Osteocyte (in vitro differentiated cells): ENCODE measurements around the gene FBRS. TPM values are rescaled to one million over a fixed set of nuclear protein-coding genes. Genes with fewer than 3 reads are reported as not detected.

Experiments used
- DNase-seq: peaks from one replicate; pipeline ENCODE4 v3.0.0; 2021; ENCODE audit warnings: mixed read lengths; ENCODE audit not compliant: unreplicated experiment; ENCODE audit errors: extremely low spot score
- H3K27ac Mint-ChIP-seq: one replicate; pipeline ENCODE4 v1.8.0; 2021; ENCODE audit warnings: mild to moderate bottlenecking, mixed read lengths; ENCODE audit not compliant: unreplicated experiment
- H3K27me3 Mint-ChIP-seq: one replicate; pipeline ENCODE4 v1.8.0; 2021; ENCODE audit warnings: mixed read lengths; ENCODE audit not compliant: unreplicated experiment
- H3K36me3 Mint-ChIP-seq: one replicate; pipeline ENCODE4 v1.8.0; 2021; ENCODE audit warnings: mixed read lengths; ENCODE audit not compliant: unreplicated experiment
- H3K4me1 Mint-ChIP-seq: one replicate; pipeline ENCODE4 v1.8.0; 2021; ENCODE audit warnings: mixed read lengths; ENCODE audit not compliant: unreplicated experiment
- H3K4me3 Mint-ChIP-seq: one replicate; pipeline ENCODE4 v1.8.0; 2021; ENCODE audit warnings: mild to moderate bottlenecking, moderate library complexity, mixed read lengths; ENCODE audit not compliant: unreplicated experiment
- H3K9me3 Mint-ChIP-seq: one replicate; pipeline ENCODE4 v1.8.0; 2021; ENCODE audit warnings: mixed read lengths; ENCODE audit not compliant: unreplicated experiment
- CTCF ChIP-seq: fragments of 200-600 bp; sonication (generic); IDR thresholded peaks from 2 replicates; pipeline ENCODE4 v1.5.0; 2021; ENCODE audit warnings: antibody characterized with exemption, mild to moderate bottlenecking, moderate library complexity
- total RNA-seq: library from RNA; stranded (reverse); gene quantifications from 2 replicates; pipeline ENCODE4 v1.2.1, GENCODE V29; 2021

The FBRS gene
- total RNA-seq, 1 donor from 2014 or later = 67.4 TPM

DNA sequence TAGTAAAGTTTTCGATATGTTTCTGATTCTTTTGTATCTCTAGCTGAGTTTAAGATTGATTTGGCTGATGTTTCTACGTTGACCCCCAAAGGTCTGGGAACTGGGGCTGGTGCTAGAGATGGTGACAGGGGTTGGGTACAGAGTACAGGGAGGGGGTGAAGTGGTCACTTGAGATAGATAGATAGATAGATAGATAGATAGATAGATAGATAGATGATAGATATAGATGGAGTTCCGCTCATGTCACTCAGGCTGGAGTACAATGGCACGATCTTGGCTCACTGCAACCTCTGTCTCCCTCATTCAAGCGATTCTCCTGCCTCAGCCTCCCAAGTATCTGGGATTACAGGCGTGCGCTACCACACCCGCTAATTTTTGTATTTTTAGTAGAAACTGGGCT, 1.8 kb upstream of the FBRS start:
- Mint-ChIP-seq H3K4me3 (peak overlapping the region; percentile 35), H3K36me3 (peaks cover 13% of the 10 kb centered on the region), H3K27me3 (no peaks in the 10 kb centered on the region), H3K27ac (peak overlapping the region; percentile 94), H3K4me1 (peaks cover 42% of the 10 kb centered on the region), H3K9me3 (no peaks in the 10 kb centered on the region)
- no peak for DNase-seq
- TF ChIP-seq CTCF = no peak

- peak overlapping the region; percentile 75 for H3K4me3 Mint-ChIP-seq
- peak overlapping the region; percentile 94 for H3K27ac Mint-ChIP-seq
- no peak for TF ChIP-seq CTCF
- H3K36me3 Mint-ChIP-seq = peaks cover 13% of the 10 kb centered on the region
- peaks cover 41% of the 10 kb centered on the region for H3K4me1 Mint-ChIP-seq
- no peaks in the 10 kb centered on the region for H3K27me3 Mint-ChIP-seq
- H3K9me3 Mint-ChIP-seq = no peaks in the 10 kb centered on the region
- no peak for DNase-seq
These were observed 1.0 kb upstream of the FBRS start for GRCh38 chr16:30656974-30657865.

- Mint-ChIP-seq H3K9me3 (no peaks in the 10 kb centered on the region), H3K27ac (peak overlapping the region; percentile 100), H3K36me3 (peaks cover 16% of the 10 kb centered on the region), H3K27me3 (no peaks in the 10 kb centered on the region), H3K4me3 (peak overlapping the region; percentile 98), H3K4me1 (peaks cover 37% of the 10 kb centered on the region)
- peak; percentile 91 for DNase-seq
- TF ChIP-seq CTCF = peak; percentile 22
These were observed 688 bp downstream of the FBRS start for GRCh38 chr16:30658731-30659506.

- Mint-ChIP-seq H3K27me3 (no peaks in the 10 kb centered on the region), H3K4me3 (peak overlapping the region; percentile 77), H3K9me3 (no peaks in the 10 kb centered on the region), H3K36me3 (peaks cover 17% of the 10 kb centered on the region), H3K27ac (peak overlapping the region; percentile 80), H3K4me1 (peaks cover 37% of the 10 kb centered on the region)
- DNase-seq = no peak
- no peak for TF ChIP-seq CTCF
These were observed 1.5 kb downstream of the FBRS start for GRCh38 chr16:30659507-30660423.
